Astrocyte of the hippocampus (primary cell): ENCODE measurements around the gene NDOR1.
A peak's percentile ranks its signal among the peaks of the same experiment; 100 is the strongest.

Experiments
- DNase-seq: peaks from one replicate; pipeline ENCODE4 v3.0.0; 2011; ENCODE audit warnings: low read depth, low spot score

NDOR1 gene

DNA sequence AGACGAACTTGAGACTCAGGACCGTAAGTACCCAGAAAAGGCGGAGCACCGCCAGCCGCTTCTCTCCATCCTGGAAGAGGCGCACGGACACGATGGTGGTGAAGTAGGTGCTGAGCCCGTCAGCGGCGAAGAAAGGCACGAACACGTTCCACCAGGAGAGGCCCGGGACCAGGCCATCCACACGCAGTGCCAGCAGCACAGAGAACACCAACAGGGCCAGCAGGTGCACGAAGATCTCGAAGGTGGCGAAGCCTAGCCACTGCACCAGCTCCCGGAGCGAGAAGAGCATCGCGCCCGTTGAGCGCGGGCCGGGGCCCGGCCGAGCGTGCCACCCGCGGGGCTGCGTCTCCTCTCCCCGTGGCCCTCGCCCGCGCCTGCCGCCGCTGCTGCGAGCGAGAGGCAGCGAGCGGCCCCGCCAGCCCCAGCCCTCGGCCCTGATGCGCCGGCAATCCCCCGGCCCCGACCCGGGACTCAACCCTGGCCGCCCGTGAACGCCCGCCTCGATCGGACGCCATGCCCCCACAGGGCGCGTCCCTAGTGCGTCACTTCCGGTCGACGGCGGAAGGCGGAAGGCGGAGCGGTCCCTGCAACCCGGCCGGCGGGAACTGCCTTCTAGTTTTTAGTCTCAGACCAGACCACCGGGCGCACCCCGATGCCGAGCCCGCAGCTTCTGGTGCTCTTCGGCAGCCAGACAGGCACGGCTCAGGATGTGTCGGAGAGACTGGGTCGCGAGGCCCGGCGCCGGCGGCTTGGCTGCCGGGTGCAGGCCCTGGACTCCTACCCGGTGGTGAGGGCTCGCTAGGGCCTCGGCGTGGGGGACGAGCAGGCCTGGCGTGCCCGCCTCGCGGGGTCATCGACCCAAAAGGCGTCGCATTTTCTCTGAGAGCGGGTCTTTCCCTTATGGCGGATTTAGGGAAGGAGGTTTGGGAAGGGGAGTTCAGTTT is at the start of gene NDOR1, which contains the start of gene TMEM203:
NDOR1 (plus strand) TSS at position 575 of the 944 bp plus-strand sequence; CDS start at position 653, 78 bp downstream.
TMEM203 (minus strand) TSS at position 523 of the 944 bp plus-strand sequence; CDS start at position 289, 234 bp downstream.
- peak; percentile 95 for DNase-seq

DNA sequence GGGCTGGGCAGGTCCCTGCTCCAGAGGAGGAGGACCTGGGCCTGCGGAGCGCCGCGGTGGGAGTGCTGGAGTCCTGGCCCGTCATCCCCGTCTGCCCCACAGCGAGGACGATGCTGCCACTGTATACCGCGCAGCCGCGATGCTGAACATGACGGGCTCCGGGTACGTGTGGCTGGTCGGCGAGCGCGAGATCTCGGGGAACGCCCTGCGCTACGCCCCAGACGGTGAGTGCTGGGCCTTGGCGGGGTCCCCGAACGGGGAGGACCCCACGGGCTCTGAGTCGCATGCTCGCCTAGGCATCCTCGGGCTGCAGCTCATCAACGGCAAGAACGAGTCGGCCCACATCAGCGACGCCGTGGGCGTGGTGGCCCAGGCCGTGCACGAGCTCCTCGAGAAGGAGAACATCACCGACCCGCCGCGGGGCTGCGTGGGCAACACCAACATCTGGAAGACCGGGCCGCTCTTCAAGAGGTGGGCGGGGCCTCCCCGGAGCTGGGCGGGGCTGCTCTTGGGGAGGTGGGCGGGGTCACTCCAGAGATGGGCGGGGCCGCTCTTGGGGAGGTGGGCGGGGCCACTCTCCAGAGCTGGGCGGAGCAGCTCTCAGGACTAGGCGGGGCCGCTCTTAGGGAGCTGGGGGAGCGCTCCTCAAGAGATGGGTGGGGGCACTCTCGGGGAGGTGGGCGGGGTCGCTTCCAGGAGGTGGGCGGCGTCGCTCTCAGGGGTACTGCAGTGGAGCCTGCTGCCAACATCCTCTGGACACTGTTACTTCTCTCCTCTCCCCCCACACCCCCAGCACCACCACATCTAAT is 48.7 kb upstream of the NDOR1 start:
- peak; percentile 51 for DNase-seq

DNA sequence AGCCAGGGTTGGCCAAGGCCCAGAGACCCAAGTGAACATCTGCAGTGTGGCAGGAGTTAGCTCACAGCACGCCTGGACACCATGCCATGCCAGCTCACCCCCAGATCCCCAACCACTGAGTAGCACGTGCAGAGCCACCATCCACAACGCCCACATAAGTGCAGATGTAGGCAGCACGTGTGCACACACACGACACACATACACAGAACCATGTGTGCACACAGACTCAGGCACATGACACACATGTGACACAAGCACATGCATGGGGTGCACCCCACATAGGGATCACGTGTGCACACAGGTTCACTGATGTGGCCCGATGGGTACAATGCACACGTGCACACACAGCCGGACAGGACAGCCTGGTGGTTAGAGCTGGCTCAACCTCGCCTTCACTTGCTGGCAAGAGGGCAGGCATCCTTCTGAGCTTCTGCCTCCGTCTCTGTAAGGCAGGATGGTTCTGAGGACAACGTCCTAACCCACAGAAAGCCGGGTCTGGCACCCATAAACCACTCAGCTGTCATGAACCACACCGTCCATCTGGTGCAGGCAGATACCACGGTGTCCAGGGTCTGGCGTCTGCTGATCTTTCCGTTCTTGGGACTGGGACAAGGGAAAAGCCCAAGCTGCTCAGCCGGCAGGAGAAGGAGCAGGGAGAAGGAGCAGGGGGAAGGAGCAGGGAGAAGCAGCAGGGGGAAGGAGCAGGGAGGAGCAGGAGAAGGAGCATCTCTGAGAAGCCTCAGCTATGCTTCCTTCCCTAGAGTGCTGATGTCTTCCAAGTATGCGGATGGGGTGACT is 47.7 kb upstream of the NDOR1 start:
- DNase-seq = no peak

DNA sequence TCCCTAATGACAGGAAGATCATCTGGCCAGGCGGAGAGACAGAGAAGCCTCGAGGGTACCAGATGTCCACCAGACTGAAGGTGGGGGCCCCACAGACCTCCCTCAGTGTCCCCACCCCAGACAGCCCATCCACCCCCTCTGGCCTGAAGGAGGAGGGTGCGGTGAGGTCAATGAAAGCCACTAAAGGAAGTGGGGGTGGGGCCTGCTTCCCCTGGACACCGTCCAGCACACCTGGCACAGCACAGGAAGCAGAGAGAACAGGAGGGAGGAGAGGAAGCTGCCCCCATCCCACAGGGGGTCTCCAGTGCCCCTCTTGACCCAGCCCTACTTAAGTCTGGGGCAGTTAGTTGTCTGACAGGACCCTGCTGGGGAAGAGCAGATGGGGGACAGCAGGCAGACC is 46.9 kb upstream of the NDOR1 start:
- DNase-seq = no peak

DNA sequence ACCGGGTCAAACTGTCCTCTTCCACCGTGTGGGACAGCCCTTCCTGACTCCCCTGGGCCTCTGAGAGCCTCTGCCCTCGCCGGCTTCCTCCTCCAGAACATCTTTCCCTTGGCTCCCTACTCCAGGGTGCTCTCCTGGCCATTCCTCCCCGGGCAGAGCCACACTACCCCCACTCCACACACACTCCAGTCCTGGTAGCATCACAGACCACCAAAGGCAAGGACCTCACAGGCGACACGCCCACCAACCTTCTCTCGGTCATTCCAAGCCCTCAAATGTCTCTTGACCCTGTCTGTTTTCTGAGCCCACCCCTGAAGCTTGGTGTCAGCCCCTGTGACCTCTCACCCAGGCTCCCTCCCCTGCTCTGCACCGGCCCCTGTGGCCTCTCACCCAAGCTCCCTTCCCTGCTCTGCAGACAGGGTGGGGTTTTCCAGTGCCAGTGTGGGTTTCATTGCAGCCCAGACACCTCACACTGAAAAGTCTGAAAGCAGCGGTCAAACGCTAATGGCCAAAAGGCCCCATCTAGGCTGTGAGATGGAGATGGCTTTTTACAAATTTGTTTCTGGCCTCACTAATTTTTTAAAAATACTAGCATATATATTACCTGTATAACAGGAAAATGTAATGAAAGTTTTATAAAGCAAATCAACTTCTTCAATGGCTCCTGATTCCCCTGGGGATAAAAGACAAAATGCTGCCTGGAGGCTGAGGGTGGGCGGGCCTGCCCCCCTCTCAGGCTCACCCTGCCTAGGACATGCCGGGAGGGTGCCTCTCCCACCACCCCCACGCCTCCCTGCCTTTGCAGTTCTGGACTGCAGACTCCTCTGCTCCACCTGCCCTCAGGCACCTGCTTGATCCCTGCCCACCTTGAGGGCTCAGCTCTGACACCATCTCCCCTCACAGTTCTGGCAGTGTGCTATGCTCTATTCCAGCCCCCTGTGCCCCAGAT is 46.1 kb upstream of the NDOR1 start:
- DNase-seq = no peak

DNA sequence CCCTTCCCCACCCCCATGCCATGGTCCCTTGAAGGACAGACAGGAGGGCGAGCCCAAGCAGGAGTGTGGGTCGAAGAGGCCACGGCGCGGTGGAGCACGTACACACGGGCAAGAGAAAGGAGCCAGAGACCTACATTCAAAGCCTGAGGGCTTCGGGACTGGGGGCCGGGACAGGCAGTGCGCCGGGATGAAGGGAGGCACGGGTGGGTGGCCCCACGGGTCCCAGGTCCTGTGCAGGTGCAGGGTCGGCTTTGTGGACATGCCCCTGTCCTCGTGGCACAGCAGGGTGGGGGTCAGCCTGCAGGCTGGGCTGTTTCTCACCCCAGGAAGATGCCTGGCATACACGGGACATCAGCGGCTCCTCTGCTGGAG is 45.5 kb upstream of the NDOR1 start:
- DNase-seq = no peak

DNA sequence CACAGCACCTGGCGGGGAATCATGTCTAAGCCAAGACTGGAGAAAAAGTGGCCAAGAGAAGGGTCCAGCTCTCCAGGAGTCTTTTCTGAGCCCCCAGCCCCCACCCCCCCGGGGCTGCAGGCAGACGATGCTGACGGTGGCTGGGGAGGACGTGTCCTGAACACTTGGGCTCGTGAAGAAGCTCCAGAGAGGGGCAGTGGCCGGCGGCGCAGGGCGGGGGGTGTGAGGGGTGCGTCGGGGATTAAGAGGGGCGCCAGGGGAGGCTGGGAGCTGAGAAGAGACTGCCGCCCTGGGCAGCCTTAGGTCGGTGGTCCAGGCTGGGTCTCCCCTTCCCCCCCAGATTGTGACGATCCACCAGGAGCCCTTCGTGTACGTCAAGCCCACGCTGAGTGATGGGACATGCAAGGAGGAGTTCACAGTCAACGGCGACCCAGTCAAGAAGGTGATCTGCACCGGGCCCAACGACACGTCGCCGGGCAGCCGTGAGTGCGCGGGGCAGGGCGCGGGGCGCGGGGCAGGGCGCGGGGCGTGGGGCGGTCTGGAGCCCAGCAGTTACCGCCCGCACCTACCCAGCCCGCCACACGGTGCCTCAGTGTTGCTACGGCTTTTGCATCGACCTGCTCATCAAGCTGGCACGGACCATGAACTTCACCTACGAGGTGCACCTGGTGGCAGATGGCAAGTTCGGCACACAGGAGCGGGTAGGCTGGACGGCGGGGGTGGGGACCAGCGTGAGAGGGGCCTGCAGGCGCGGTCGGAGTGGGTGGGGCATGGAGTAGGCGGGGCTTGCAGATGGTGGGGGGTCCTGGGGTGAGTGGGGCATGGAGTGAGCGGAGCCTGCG is 44.6 kb upstream of the NDOR1 start:
- no peak for DNase-seq

DNA sequence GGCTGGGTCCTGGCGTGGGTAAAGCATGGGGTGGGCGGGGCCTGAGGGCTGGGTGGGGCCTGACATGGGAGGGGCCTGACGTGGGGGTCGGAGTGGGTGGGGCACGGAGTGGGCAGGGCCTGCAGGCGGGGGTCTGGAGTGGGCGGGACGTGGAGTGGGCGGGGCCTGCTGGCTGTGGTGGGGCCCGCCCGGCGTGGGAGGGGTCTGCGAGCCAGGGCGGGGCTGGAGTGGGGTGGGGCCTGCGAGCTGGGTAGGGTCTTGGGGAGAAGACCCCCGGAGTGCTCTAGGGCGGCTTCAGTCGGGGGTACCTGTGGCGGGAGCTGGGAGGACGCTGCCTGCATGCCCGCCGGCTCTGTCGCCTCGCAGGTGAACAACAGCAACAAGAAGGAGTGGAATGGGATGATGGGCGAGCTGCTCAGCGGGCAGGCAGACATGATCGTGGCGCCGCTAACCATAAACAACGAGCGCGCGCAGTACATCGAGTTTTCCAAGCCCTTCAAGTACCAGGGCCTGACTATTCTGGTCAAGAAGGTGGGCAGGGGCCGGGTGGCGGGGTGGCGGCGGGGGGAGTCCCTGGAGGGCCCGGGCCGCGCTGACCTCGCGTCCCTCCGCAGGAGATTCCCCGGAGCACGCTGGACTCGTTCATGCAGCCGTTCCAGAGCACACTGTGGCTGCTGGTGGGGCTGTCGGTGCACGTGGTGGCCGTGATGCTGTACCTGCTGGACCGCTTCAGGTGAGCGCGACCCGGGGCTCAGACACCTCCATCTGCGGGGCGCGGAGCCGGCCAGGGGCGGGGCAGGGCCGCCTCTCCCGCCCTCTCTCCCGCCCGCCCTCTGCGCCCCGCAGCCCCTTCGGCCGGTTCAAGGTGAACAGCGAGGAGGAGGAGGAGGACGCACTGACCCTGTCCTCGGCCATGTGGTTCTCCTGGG is 43.7 kb upstream of the NDOR1 start:
- no peak for DNase-seq

DNA sequence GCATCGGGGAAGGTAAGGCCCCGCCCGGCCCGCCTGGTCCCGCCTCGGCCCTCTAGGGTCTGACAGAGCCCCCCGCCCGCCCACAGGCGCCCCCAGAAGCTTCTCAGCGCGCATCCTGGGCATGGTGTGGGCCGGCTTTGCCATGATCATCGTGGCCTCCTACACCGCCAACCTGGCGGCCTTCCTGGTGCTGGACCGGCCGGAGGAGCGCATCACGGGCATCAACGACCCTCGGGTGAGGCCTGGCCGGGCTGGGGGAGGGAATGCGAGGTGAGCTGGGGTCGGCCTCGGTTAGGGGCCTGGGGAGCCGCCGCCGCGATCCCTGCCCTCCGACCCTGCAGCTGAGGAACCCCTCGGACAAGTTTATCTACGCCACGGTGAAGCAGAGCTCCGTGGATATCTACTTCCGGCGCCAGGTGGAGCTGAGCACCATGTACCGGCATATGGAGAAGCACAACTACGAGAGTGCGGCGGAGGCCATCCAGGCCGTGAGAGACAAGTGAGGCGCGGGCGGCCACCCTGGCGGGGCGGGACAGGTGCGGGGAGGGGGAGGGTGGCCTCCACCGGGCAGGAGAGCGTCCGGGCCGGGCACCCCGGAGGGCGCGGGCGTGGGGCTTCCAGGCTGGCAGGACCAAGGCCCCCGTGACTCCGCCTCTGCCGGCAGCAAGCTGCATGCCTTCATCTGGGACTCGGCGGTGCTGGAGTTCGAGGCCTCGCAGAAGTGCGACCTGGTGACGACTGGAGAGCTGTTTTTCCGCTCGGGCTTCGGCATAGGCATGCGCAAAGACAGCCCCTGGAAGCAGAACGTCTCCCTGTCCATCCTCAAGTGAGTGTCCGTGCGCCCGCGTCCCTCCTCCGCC is 42.8 kb upstream of the NDOR1 start:
- DNase-seq = no peak

DNA sequence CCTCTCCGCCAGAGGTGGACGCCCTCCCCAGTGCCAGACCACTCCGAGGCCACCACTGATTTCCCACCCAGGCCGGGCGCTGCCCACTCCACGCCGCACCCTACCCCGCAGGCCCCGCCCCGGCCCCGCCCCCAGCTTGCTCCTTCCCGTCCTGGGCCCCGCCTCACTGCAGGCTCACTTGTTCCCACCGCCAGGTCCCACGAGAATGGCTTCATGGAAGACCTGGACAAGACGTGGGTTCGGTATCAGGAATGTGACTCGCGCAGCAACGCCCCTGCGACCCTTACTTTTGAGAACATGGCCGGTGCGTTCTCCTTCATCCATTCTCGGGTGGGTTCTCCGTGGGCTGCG is 42.2 kb upstream of the NDOR1 start:
- no peak for DNase-seq

DNA sequence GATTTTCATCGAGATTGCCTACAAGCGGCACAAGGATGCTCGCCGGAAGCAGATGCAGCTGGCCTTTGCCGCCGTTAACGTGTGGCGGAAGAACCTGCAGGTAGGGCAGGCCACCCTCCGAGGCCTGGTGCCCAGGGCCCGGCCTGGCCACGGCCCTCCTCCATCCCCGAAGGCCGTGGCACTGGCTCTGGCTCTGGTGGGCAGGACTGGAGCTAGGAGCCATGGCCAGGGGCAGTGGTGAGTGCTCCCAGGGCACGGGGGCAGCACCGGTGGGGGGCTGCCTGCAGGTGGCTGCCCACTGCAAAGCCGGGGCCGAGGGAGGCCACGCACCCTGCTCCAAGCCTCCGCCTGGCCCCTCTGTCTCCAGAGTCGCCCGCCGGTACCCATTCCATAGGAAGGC is 41.7 kb upstream of the NDOR1 start:
- no peak for DNase-seq

DNA sequence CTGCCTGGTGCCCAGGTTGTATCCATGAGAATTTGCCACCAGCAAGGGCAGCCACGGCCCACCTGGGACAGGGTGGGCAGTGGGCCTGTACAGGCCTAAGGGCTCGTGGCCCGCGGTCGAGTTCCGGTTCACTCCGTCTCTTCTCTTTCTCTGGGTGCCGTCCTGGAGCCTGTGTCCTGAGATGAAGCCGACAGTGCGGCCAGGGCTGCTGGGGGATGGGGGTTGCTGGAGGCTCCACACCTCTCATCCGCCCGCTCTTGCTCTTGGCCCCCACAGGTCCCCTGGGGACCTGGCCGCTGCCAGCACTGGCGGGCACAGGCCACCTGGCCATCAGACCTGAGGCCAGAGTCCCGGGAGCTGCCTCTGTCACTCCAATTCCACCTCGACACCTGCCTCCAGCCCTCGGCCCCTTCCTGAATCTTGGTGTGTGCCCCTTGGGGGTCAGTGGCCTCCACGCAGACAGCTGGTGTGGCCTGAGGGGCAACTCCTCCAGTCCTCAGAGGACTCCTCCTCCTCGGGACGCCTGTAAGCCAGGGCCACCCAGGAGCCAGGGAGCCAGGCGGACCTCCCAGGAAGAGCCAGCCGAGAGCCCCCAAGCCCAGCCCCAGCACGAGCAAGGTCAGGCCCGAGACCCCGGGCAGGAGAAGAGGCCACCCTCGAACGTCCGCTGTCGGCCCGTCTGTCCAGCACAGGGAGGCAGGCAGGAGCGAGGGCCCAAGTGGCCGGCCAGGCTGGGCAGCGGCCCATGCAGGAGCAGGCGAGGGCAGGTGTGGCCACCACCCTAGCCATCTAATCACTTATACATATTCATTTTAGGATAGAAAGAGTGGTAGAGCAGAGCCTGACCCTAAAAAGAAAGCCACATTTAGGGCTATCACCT is 40.9 kb upstream of the NDOR1 start:
- no peak for DNase-seq

DNA sequence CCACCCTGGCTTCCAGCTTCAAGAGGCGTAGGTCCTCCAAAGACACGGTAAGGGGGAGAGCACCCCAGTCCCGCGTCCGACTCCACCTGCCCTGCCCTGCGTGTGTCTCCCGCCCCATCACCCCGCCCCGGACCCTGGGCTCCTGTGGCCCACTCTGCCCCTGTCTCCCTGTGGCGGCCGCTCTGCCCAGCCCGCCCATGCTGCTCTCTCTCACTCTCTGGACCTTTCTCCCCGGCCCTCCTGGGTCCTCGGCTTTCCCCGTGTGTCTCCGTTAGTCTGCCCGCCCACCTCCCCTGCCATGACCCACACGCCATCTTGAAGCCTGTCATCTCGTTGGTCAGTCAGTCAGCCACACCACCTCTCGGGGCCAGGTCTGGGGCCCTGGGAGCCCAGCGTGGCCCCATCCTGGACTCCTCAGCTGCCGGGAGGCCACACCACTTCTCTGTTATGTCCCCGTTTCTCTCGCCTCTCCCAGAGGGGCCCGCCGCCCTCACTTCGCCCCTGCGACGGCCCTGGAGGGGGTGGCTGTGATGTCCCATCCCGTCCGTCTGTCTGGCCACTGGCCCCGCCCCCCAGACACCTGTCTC is 40.2 kb upstream of the NDOR1 start:
- no peak for DNase-seq

DNA sequence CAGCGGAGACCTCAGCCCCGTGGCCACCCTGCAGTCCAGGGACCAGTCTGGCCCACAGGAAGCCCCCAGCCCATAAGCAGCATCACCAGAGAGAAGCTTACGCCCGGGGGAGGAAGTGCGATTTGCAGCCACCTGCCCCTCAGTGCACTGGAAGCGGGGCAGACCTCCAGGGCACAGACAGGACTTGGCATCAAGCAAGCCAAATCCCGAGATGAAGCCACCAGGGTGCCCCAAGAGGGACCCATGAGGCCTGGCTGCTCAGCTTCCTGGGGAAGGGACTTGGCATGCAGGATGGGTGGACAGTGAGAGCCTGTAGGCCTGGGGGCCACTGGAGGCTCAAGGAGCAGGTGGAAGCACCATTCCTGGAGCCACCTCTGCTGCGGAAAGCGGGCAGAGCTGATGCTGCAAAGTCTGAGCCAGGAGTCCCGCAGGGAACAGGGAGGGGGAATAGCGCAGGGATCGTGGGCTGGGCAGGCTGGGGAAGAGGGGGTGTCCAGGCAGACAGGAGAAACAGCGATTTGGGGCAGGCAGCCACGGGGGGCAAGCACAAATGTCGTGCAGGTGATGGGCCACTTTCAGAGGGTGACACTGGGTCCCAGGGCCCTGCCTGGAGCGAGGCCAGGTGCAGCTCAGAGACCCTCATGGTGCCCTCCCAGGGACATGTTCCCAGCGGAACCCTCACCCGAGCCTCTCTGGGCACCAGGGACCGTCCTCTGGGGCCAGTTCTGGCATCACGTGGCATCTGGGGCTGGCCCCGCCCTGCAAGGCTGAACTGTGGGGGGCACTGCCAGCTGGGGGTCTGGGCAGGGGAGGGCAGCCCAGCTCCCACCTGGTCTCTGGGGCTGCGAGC is 38.9 kb upstream of the NDOR1 start:
- DNase-seq = no peak

DNA sequence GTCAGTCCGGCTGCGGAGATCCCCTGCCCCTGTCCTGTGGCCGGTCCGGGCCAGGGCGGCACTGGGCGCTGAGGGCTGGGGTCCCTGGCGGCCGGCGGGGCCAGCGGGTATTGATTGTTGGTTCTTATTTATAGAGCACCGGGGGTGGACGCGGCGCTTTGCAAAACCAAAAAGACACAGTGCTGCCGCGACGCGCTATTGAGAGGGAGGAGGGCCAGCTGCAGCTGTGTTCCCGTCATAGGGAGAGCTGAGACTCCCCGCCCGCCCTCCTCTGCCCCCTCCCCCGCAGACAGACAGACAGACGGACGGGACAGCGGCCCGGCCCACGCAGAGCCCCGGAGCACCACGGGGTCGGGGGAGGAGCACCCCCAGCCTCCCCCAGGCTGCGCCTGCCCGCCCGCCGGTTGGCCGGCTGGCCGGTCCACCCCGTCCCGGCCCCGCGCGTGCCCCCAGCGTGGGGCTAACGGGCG is 38.2 kb upstream of the NDOR1 start:
- no peak for DNase-seq
